NCI-H510A treated with DMSO at 0.1 percent for 48 hours (cell line): ENCODE results near the gene CCDC3.
A peak's percentile ranks its signal among the peaks of the same experiment; 100 is the strongest.
"Not testable (repeated sequence)": the region's sequence is repeated elsewhere in the genome, so short reads cannot be mapped to it uniquely, and the experiment has no call there.

Experiments
- DNase-seq: peaks from one replicate; lab custom pipeline; 2025; lab: John Stamatoyannopoulos, UW

Gene CCDC3

GRCh38 chr10:13000431-13000830, 1.1 kb downstream of the CCDC3 start:
- DNase-seq: no peak

GRCh38 chr10:12999849-13000248, 1.7 kb downstream of the CCDC3 start:
- DNase-seq: no peak

DNA sequence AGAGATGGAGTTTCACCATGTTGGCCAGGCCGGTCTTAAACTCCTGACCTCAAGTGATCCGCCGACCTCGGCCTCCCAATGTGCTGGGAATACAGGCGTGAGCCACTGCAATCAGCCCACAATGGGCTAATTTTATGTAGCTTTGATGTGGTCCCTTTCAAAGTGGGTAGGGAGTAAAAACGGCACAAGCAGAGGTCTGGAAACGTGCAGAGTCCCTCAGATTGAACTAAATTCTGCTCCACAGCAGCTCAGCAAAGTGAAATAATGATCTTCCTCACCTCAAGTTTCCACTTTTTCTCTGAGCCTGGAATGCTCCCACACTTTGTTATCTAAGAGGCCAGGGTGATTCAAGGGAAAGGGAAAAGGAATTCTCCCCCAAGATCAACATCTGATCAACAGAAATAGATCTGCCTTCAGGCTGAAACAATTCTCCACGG, 6.1 kb downstream of the CCDC3 start:
- DNase-seq: no peak

DNA sequence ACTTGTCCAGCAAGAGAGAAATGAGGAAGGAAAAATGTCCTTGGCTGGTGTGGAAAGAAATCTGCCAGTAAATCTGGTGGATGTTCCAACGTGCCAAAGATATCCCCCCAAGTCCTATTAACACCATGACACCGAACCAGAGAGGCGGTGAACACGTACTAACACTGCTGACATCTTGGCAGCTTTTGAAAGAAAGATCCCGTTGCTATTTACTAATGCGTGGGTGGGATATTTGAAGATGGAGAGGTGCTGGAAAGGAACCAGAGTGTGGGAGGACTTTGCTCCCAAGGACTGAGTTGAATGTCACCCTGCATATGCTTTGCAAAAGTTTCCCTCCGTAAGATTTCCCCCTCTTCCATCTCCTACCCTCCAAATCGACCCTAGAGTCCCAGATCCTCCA, 7.9 kb downstream of the CCDC3 start:
- no peak for DNase-seq

- no peak for DNase-seq
Measured at GRCh38 chr10:12985347-12985746, 16.2 kb downstream of the CCDC3 start.

DNA sequence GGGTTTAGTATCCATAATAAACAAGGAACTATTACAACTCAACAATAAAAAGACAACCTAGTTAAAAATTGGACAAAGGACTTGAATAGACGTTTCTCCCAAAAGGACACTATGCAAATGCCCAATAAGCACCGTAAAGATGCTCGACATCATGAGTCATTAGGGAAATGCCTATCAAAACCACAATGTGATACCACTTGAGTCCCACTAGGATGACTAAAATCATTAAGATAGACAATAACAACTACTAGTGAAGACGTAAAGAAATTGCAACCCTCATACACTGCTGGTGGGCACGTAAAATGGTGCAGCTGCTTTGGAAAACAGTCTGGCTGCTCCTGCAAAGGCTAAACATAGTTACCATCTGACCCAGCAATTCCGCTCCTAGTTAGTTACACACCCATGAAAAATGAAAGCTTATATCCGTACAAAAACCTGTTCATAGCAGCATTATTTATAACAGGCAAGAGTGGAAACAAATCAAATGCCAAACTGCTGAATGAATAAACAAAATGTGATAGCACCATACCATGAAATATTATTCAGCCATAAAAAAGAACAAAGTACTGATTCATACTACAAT, 17.3 kb downstream of the CCDC3 start:
- DNase-seq: no peak

DNA sequence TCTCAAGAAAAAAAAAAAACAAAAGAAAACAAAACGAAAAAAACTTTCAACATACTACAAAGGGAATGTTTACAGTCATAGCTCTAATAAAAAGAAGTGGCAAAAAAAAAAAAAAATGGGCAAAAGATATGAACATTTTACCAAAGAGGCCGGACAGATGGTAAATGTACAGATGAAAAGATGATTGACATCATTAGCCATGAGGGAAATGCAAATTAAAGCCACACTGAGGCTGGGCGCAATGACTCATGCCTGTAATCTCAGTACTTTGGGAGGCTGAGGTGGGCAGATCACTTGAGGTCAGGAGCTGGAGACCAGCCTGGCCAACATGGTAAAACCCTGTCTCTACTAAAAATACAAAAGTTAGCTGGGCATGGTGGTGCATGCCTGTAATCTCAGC, 17.9 kb downstream of the CCDC3 start:
- DNase-seq: not testable (repeated sequence)

DNA sequence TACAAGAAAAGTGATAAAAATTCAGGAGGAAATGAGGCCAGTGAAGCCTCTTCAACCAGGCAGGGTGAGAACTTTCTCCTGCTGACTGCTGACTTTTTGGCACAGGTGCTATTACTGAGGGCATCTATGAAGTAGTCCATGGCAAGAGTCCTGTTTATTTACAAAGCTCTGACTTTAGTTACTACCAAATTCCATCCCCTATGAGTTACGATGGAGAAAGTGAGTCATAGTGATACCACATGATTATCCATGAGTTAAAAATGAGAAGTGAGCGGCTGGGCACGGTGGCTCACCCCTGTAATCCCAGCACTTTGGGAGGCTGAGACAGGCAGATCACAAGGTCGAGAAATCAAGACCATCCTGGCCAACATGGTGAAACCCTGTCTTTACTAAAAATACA, 19.9 kb downstream of the CCDC3 start:
- no peak for DNase-seq

DNA sequence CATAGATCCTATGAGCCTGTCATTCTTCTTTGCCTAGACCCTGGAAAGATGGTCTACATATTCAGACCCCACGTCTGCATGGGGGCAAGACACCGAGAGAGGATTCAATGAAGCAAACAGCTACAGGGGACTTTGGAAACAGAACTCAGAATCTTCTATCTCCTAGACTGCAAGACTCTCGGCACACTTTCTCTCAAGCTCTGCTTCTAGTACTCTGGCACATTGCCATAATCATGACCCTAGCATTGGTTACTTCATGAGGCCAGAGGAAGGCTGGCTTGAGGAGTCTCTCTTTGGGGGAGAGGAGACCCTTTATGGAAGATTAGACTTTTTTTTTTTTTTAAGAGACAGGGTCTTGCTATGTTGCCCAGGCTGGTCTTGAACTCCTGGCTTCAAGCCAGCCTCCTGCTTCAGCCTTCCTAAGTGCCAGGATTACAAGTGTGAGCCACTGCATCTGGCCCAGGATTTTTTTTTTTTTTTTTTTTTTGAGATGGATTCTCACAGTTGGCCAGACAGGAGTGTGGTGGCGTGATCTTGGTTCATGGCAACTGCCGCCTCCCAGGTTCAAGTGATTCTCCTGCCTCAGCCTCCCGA, 20.7 kb downstream of the CCDC3 start:
- no peak for DNase-seq

- DNase-seq: no peak
Measured at GRCh38 chr10:12980102-12980661, 21.3 kb downstream of the CCDC3 start.

GRCh38 chr10:12978891-12979290, 22.6 kb downstream of the CCDC3 start:
- DNase-seq: peak; percentile 17

DNA sequence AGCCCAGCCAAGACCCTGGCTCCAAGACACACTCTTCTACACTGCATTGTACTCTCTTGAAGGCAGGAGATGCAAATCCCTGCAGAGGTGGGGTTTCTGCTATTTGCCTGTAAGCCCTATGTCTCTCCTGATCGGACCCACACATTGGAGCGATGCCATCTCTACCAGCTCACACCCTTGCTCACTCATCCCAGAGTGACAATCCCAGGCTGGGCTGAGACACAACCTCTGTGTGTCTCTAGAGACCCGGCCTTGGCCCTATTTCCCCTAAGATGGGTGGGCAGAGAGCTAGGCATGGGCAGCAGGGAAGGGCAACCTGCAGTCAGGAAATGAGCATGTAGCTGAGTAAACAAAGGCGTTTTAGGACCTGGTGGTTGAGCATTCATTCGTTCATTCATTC, 25.6 kb downstream of the CCDC3 start:
- DNase-seq: no peak

DNA sequence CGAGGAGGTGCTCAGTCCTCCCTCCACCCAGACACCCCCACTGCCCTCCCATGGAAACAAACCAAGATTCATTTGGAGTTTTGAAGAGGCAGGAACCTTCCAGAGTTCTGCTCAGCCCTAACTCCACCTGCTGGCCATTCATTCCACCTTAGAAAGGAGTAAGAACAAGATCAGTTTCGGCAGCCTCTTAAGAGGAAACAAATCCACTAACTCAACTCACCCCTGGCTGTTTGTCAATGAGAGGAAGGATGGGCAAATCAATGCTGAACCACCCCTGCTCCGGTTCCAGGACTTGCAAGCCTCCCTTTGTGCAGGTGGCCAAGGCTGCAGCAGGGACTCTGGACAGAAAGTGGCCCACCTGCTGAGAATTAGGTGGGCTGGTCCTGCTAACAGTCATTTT, 26.2 kb downstream of the CCDC3 start:
- DNase-seq: no peak

GRCh38 chr10:12974491-12975199, 26.9 kb downstream of the CCDC3 start:
- no peak for DNase-seq

DNA sequence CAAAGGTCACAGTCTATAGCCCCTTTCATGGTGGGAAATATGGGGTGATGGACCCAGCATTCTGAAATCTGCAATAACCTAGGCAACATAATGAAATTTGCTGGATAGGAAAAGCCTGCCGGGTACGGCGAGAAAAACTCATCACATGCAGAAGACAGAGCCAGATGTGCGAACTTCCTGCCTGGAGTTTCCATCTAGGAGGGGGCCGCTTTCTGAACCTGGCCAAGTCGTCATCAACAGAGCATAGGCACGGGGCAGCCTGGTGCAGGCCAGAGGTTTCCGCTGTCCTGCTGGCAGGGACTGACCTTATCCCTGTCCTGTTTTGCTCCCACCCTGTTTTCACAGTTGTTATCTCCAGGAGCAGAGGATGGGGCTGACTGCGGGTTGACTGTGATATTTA, 27.4 kb downstream of the CCDC3 start:
- no peak for DNase-seq

GRCh38 chr10:12973149-12973718, 28.3 kb downstream of the CCDC3 start:
- DNase-seq: no peak

DNA sequence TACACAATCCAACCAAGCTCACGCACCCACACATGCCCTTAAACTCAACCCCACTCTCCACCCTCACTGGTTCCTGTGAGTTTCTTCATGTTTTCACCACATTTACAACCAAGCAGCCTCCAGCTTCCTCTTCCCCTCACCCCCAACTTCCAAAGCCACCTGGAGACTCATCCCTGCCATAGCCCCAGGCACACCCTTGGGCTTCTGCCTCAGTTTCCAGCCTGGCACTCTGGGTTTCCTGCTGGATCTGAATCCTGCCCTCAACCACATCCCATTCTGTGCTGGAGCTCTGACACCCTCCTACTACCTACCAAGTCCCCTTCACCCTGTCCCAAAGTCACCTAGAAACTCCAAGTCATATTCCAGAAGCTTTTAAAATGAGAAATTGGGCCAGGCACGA, 29.4 kb downstream of the CCDC3 start:
- DNase-seq: no peak

DNA sequence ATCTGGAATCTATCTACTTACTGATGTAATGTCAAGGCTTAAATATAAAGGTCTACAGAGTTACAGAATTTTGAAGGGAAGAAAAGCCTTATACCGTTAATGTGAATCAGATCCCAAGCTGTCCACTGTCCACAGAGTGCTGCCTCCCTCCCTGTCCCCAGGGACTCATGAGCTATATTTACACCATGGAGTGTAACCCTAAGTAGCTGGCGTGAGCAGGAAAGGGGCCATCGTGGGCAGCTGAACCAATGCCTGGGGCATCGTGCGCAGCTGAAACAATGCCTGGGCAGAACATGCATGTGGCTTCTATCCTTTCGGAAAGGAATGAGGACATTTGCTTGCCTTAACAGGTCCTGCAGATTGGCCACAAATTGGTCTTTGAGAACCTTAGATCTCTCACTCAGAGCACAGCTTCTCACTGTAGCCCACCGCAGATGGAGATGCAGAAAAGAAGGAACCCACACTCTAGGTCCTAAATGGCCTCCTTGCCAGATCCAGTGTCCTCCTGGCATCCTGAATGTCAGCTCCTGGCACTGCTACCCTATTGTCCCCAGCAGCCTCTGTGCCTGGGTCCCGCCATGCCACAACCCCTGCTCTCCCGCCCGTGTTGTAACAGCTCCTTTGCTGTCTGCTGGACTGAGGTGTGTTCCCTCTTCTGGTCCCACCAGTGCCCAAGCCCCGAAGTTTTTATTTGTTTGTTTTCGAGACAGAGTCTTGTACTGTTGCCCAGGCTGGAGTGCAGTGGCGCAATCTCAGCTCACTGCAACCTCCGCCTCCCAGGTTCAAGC, 30.3 kb downstream of the CCDC3 start:
- no peak for DNase-seq

GRCh38 chr10:12969951-12970350, 31.6 kb downstream of the CCDC3 start:
- no peak for DNase-seq

- no peak for DNase-seq
Measured at GRCh38 chr10:12966067-12966466, 35.4 kb downstream of the CCDC3 start.

DNA sequence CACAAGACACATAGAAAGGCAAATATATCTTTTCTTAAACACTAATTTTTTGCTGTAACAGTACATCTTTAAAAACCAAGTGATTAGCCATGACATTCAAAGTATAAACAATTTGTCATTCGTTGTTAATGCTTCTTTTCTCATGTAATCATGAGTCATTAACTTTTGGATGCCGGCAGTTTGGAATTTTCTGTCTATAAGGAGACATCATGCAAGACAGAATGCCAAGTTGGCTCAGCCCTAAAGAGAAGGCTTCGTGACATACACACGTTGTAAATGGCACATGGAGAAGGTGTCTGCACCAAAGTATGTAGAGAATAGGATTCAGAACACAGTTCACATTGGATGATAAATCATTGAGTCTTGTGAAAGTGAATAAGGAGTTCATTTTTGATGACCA, 35.9 kb downstream of the CCDC3 start:
- DNase-seq: no peak

DNA sequence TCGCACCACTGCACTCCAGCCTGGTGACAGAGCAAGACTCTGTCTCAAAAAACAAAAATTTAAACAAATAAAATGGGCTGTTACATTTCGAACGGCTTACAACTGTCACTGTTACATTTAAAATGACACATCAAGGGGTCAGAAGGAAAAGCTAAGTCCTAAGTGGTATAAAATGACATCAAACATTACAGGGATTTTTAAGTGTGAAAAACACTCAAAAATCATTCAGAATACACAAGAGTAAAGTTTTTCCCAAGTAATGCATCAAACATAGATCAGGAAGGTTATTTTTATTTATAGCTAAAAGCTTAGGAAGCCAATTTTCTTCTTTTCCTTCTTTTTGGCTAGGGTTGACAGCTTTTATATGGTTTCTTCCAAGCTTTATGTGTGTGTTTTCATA, 39.0 kb downstream of the CCDC3 start:
- no peak for DNase-seq
